SU-DHL-6 (cell line): ENCODE data around the gene TJP1.

ENCODE experiments used
- CTCF ChIP-seq: fragments of 200-600 bp; sonication (generic); IDR thresholded peaks from one replicate; pipeline ENCODE4 v1.5.1; 2017; ENCODE audit warnings: antibody characterized with exemption, mild to moderate bottlenecking, low read length, moderate library complexity; ENCODE audit not compliant: insufficient read depth, poor library complexity, severe bottlenecking
- EZH2phosphoT487 ChIP-seq: fragments of 200-600 bp; sonication (generic), shearing (Covaris generic); conservative IDR thresholded peaks from 2 replicates; pipeline ENCODE4 v1.6.1; 2018; ENCODE audit warnings: mild to moderate bottlenecking, antibody characterized with exemption, low read length, moderate library complexity, mixed read lengths

GRCh38 chr15:29747837-29748417 is 74.3 kb downstream of the TJP1 start:
- no peak for TF ChIP-seq EZH2phosphoT487
- TF ChIP-seq CTCF, result peak; percentile 15
